GM23338 (cell line): ENCODE data around the gene YBX3. TPM values are rescaled to one million over a fixed set of nuclear protein-coding genes. Genes with fewer than 3 reads are reported as not detected.

ENCODE experiments used
- ATAC-seq: fragments of 200-7000 bp; cut with Tn5 transposase; 3 replicates; pipeline ENCODE4 v1.9.1; 2020
- DNase-seq: peaks from one replicate; pipeline ENCODE4 v3.0.0-alpha.2; 2015; ENCODE audit warnings: low spot score
- H2AFZ ChIP-seq: fragments of 200-600 bp; sonication (generic); 2 replicates; pipeline ENCODE4 v1.8.0; 2016; ENCODE audit warnings: antibody characterized with exemption, mild to moderate bottlenecking, moderate library complexity
- H3F3A ChIP-seq: fragments of 200-600 bp; sonication (generic); replicated peaks from 2 replicates; pipeline ENCODE4 v1.8.0; 2017; ENCODE audit warnings: antibody characterized with exemption, mixed run types, low read depth
- H3K27ac ChIP-seq: fragments of 200-600 bp; sonication (generic); 2 replicates; pipeline ENCODE4 v1.6.1; 2016; ENCODE audit warnings: low read depth
- H3K27me3 ChIP-seq: fragments of 200-600 bp; sonication (generic); 2 replicates; pipeline ENCODE4 v1.8.0; 2016; ENCODE audit warnings: mild to moderate bottlenecking, mixed run types, moderate library complexity; ENCODE audit not compliant: insufficient read depth
- H3K36me3 ChIP-seq: fragments of 200-600 bp; sonication (generic); 2 replicates; pipeline ENCODE4 v1.8.0; 2016; ENCODE audit warnings: mild to moderate bottlenecking; ENCODE audit not compliant: insufficient read depth
- H3K4me1 ChIP-seq: fragments of 200-600 bp; sonication (generic); 2 replicates; pipeline ENCODE4 v1.8.0; 2016; ENCODE audit warnings: mild to moderate bottlenecking, moderate library complexity; ENCODE audit not compliant: insufficient read depth
- H3K4me2 ChIP-seq: fragments of 200-600 bp; sonication (generic); 2 replicates; pipeline ENCODE4 v1.7.1; 2017; ENCODE audit warnings: mixed run types
- H3K4me3 ChIP-seq: fragments of 200-600 bp; sonication (generic); 2 replicates; pipeline ENCODE4 v1.6.1; 2016; ENCODE audit warnings: mixed run types
- H3K79me2 ChIP-seq: fragments of 200-600 bp; sonication (generic); replicated peaks from 2 replicates; pipeline ENCODE4 v1.8.0; 2017; ENCODE audit warnings: mild to moderate bottlenecking; ENCODE audit not compliant: insufficient read depth
- H3K9me2 ChIP-seq: fragments of 200-600 bp; sonication (generic); 2 replicates; pipeline ENCODE4 v1.8.0; 2017; ENCODE audit not compliant: insufficient read depth
- H4K20me1 ChIP-seq: fragments of 200-600 bp; sonication (generic); replicated peaks from 2 replicates; pipeline ENCODE4 v1.8.0; 2017; ENCODE audit warnings: mild to moderate bottlenecking; ENCODE audit not compliant: insufficient read depth
- H3K27ac Mint-ChIP-seq: 2 replicates; pipeline ENCODE4 v1.8.0; 2020; ENCODE audit warnings: inconsistent platforms, mild to moderate bottlenecking, moderate library complexity, mixed read lengths
- H3K27me3 Mint-ChIP-seq: 3 replicates; pipeline ENCODE4 v1.8.0; 2022; ENCODE audit warnings: low read depth, mild to moderate bottlenecking, moderate library complexity, mixed read lengths, inconsistent platforms; ENCODE audit not compliant: insufficient read depth, poor library complexity
- H3K36me3 Mint-ChIP-seq: 3 replicates; pipeline ENCODE4 v1.8.0; 2021; ENCODE audit warnings: low read depth, mild to moderate bottlenecking, inconsistent platforms, moderate library complexity, mixed read lengths
- H3K4me1 Mint-ChIP-seq: 3 replicates; pipeline ENCODE4 v1.8.0; 2020; ENCODE audit warnings: mild to moderate bottlenecking, inconsistent platforms, mixed read lengths
- H3K4me3 Mint-ChIP-seq: 3 replicates; pipeline ENCODE4 v1.8.0; 2021; ENCODE audit warnings: moderate library complexity, mild to moderate bottlenecking, inconsistent platforms, mixed read lengths
- H3K9me3 Mint-ChIP-seq: 3 replicates; pipeline ENCODE4 v1.8.0; 2020; ENCODE audit warnings: moderate library complexity, mild to moderate bottlenecking, inconsistent platforms, mixed read lengths
- CREB1 ChIP-seq: fragments of 250-450 bp; sonication (Bioruptor Pico); IDR thresholded peaks from 2 replicates; pipeline ENCODE4 v1.5.0; 2020; ENCODE audit warnings: low read depth, mild to moderate bottlenecking, moderate library complexity
- CTCF ChIP-seq, 2 experiments: fragments of 200-600 bp in 1 of 2; sonication (generic) in 1 of 2; conservative IDR thresholded peaks; 2 replicates each; pipeline versions ENCODE4 v1.5.1 to v1.6.1; 2016 to 2017; ENCODE audit warnings: antibody characterized with exemption in 2 of 2, low read depth in 2 of 2, mild to moderate bottlenecking in 2 of 2, moderate library complexity in 1 of 2
- ETS1 ChIP-seq: IDR thresholded peaks from 2 replicates; pipeline ENCODE4 v1.6.1; 2016; ENCODE audit warnings: antibody characterized with exemption
- EZH2 ChIP-seq: fragments of 200-600 bp; sonication (generic); IDR thresholded peaks from one replicate; pipeline ENCODE4 v1.8.0; 2017; ENCODE audit warnings: antibody characterized with exemption, mild to moderate bottlenecking, low read depth; ENCODE audit not compliant: unreplicated experiment
- EZH2phosphoT487 ChIP-seq: fragments of 200-600 bp; sonication (generic); IDR thresholded peaks from one replicate; pipeline ENCODE4 v1.8.1; 2018; ENCODE audit warnings: antibody characterized with exemption; ENCODE audit not compliant: unreplicated experiment
- JUNB ChIP-seq: IDR thresholded peaks from one replicate; pipeline ENCODE4 v1.6.1; 2016; ENCODE audit warnings: antibody characterized with exemption; ENCODE audit not compliant: unreplicated experiment
- NANOG ChIP-seq: IDR thresholded peaks from 2 replicates; pipeline ENCODE4 v1.6.1; 2016; ENCODE audit warnings: antibody characterized with exemption, borderline replicate concordance
- POLR2AphosphoS5 ChIP-seq: IDR thresholded peaks from 2 replicates; pipeline ENCODE4 v1.6.1; 2016; ENCODE audit warnings: antibody characterized with exemption, low read depth
- REST ChIP-seq: IDR thresholded peaks from one replicate; pipeline ENCODE4 v1.6.1; 2018; ENCODE audit warnings: antibody characterized with exemption; ENCODE audit not compliant: unreplicated experiment
- STAT1 ChIP-seq: IDR thresholded peaks from one replicate; pipeline ENCODE4 v1.6.1; 2016; ENCODE audit warnings: antibody characterized with exemption; ENCODE audit not compliant: unreplicated experiment
- ZNF114 ChIP-seq: fragments of 250-450 bp; sonication (Bioruptor Pico); IDR thresholded peaks from 2 replicates; pipeline ENCODE4 v1.5.0; 2020; ENCODE audit warnings: mild to moderate bottlenecking, moderate library complexity
- ZNF331 ChIP-seq: fragments of 250-450 bp; sonication (Bioruptor Pico); IDR thresholded peaks from 2 replicates; pipeline ENCODE4 v1.5.0; 2020; ENCODE audit warnings: low read depth, mild to moderate bottlenecking, moderate library complexity
- ZNF462 ChIP-seq: fragments of 250-450 bp; sonication (Bioruptor Pico); IDR thresholded peaks from 2 replicates; pipeline ENCODE4 v1.5.0; 2020; ENCODE audit warnings: mild to moderate bottlenecking, moderate library complexity
- polyA plus RNA-seq: library from polyadenylated mRNA; unstranded; fragments of >200 nt; fragmentation: Nextera tagmentation; extraction: Ambion mirVana; gene quantifications from 2 replicates; pipeline ENCODE4 v1.2.1, GENCODE V29; 2016
- total RNA-seq: library from RNA; depleted of rRNA; stranded (reverse); fragments of >200 nt; shearing (Covaris generic); gene quantifications from 2 replicates; pipeline ENCODE4 v1.2.3, GENCODE V29; 2014

The YBX3 gene
- total and polyA plus RNA-seq, 2 experiments from 2014 or later, result 179 to 450 TPM

GRCh38 chr12:10672231-10672868 lies 50.8 kb downstream of the YBX3 start:
- no peak for ATAC-seq
- Mint-ChIP-seq H3K9me3 (peaks cover 3% of the 10 kb centered on the region; the same call in 1 of the 3 replicates), H3K27ac (no peak overlapping the region), H3K27me3 (peaks cover 11% of the 10 kb centered on the region), H3K4me3 (peak overlapping the region; percentile 85), H3K36me3 (no peaks in the 10 kb centered on the region), H3K4me1 (peaks cover 4% of the 10 kb centered on the region; the same call in 2 of the 3 replicates)
- peak; percentile 23 for DNase-seq
- Histone ChIP-seq H3K4me2 (no peak overlapping the region), H4K20me1 (no peaks in the 10 kb centered on the region), H3K9me2 (no peaks in the 10 kb centered on the region), H3K4me1 (0 out of 2 replicates have a peak, but pooled peaks cover 4% of the 10 kb centered on the region), H3K4me3 (no peak overlapping the region), H3F3A (no peaks in the 10 kb centered on the region), H3K36me3 (no peaks in the 10 kb centered on the region), H2AFZ (no peak overlapping the region), H3K79me2 (no peaks in the 10 kb centered on the region), H3K27me3 (no peaks in the 10 kb centered on the region), H3K27ac (no peak overlapping the region)
- TF ChIP-seq STAT1, result no peak
- no peak for TF ChIP-seq EZH2phosphoT487
- TF ChIP-seq EZH2, result no peak
- TF ChIP-seq ETS1, result no peak
- TF ChIP-seq NANOG, result no peak
- no peak for TF ChIP-seq JUNB
- TF ChIP-seq REST, result no peak
- no peak for TF ChIP-seq POLR2AphosphoS5
- no peak for TF ChIP-seq CTCF (conservative IDR thresholded peaks at IDR 0.05; ENCODE audit: low read depth in 2 of 2)
- no peak for TF ChIP-seq ZNF114 (CRISPR knock-in tag)
- no peak for TF ChIP-seq CREB1
- no peak for TF ChIP-seq ZNF462 (CRISPR knock-in tag)
- TF ChIP-seq ZNF331 (CRISPR knock-in tag), result no peak
